ENCODE results near the gene KRTAP5-4. TPM values are rescaled to one million over a fixed set of nuclear protein-coding genes. Genes with fewer than 3 reads are reported as not detected.
"Not testable (repeated sequence)": the region's sequence is repeated elsewhere in the genome, so short reads cannot be mapped to it uniquely, and the experiment has no call there.

Gene KRTAP5-4
- polyA plus RNA-seq (ENCODE audit: insufficient read length) = not detected

- no peak for DNase-seq (ENCODE audit: low read depth)
These were observed at the start of gene KRTAP5-4 for GRCh38 chr11:1622086-1622485. TSS of gene KRTAP5-4 (minus strand) at chr11:1622138. CDS start at chr11:1622093, 45 bp downstream.

GRCh38 chr11:1671658-1672057 is 49.7 kb upstream of the KRTAP5-4 start:
- DNase-seq (ENCODE audit: low read depth) = no peak

- DNase-seq (ENCODE audit: low read depth) = no peak
These were observed 49.0 kb upstream of the KRTAP5-4 start for GRCh38 chr11:1670905-1671371.

- DNase-seq (ENCODE audit: low read depth) = not testable (repeated sequence)
These were observed 48.5 kb upstream of the KRTAP5-4 start for GRCh38 chr11:1670457-1670856.

GRCh38 chr11:1669546-1670218 is 47.7 kb upstream of the KRTAP5-4 start:
- peak; percentile 88 for DNase-seq (ENCODE audit: low read depth)

DNA sequence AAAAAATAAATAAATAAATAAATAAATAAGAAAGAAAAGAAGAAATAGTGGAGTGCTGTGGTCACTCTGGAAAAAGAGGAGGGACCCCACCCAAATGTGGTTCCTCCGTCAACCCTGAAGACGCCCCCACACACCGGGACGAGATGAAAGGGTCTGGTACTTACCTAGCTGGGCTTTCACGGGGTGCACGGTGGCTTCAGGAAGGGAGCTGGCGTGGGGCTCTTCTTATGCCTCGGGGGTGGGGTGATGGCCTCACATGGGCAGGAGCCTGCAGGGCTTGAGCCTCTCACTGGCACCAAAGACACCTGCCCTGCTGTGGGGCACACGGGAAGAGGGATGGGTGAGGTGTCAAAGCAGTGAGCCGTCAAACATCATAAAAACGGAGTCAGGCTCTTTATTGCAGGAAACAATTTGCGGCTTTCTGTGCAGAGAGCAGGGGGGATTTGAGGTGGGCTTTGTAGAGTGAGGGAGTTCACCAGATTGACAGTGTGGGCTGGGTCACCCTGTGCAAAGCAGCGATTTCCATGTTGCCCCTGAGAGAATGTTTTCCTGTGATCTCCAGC is 47.1 kb upstream of the KRTAP5-4 start:
- DNase-seq (ENCODE audit: low read depth) = no peak

- no peak for DNase-seq (ENCODE audit: low read depth)
These were observed 46.0 kb upstream of the KRTAP5-4 start for GRCh38 chr11:1667906-1668305.

DNA sequence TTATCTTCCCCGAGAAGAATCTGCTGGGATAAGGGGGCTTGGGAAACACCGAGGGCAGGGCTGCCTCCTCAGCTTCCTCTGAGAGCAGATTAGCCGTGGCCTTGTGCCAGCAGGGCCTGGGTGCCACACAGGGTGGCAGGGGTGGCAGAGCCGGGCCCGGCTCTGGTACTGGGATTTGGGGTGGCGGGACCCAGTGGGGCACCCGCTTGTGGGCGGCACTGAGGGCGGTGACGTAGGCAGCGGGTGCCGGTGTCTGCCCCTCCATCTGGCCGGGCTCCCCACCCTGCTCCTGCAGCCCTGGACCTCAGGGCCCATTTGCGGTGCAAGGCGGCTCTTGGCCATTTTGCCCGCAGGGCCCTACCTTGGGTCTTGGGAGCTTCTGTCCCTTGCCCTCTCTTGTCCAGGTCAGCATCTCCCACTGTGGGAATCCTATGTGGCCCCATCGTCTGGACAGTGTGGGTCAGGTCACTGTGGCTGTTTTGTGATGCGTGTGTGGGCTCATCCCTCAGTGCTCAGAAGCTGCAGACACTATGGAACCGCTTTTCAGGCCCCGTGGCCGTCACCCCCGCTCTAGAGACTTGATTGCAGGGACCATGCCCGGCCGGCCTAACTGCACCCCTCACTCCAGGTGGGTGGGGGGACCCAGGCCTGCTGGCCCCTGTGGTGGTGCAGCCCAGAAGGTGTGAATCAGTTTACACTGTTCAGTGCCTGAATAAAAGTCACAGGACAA is 45.3 kb upstream of the KRTAP5-4 start:
- DNase-seq (ENCODE audit: low read depth) = no peak

DNA sequence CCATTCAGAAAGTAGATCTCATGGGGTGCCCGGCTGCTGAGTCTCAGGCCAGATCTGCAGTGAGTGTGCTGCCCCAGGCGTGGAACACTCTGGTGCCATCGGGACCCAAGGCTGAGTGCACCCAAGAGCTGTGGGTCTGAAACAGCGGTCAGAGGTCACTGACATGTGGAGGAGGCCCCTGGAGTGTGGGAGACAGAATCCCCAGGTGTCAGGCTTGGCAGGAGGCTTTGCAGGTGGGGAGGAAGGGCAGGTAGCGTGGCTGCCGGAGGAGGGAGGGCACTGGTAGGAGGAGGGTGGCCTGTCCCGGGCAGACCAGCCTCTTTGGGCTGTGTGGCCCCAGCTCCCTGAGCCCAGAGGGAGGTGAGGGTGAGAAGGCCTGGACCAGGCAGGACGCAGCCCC is 43.4 kb upstream of the KRTAP5-4 start:
- no peak for DNase-seq (ENCODE audit: low read depth)

DNA sequence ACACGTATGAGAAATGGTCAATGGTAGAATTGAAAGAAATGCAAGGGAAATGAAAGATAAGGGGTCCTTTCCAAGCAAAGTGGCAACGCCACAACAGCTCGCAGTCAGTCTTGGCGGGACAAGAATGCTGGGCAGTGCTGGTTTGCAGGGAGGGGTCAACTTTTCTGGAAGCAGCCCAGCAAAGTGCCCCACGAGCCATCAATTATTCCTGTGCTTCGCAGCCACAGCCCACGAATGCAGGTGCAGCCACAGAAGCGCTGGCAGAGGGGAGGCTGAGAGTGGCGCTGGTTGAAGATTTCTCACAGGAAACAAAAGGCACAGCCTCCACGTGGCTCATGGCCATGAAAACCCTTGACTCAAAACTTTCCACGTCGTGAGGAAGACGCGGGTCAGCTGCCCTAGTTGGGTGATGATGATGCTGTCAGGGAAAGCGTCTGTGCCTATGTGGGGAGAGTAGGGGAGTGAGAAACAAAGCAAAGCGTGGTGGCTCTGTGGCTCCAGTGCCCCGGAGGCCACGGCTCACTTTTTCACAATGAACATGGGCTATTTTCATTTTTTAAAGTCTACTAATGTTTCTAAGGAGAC is 40.9 kb upstream of the KRTAP5-4 start:
- not testable (repeated sequence) for DNase-seq (ENCODE audit: low read depth)

GRCh38 chr11:1661454-1662269 is 39.7 kb upstream of the KRTAP5-4 start:
- not testable (repeated sequence) for DNase-seq (ENCODE audit: low read depth)

DNA sequence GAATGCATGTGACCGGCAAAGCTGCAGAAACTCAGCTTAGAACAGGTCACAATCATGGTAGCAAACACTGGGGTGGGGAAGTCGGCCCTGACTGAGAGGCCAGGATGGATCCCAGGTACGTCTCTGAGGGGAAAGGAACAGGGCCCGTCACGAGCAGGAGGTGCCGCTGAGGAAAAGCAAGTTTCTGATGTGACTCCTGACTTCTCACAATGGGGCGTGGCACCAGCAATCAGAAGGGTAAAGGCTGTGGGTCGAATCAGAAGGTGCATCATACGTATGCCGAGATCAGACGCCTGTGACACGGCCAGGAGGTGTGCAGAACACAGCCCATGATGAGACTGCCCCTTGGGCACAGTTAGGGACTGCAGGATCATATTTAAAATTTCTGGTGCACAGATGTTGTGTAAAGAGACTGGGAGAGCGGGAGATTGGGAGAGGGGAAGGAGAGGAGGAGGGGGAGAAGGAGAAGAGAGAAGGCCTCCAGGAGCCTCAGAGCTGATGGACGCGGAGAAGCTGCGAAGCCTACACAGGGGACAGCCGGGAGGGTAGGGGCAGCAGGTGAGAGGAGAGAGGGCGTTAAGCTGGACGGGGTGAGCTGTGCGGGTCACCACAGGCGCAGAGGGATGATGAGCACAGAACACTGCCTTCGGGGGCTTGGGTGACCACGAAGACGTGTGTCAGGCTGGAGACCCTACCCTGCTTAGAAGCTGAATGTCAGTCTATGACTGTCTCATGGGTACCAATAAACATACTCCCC is 38.4 kb upstream of the KRTAP5-4 start:
- no peak for DNase-seq (ENCODE audit: low read depth)

- no peak for DNase-seq (ENCODE audit: low read depth)
These were observed 37.6 kb upstream of the KRTAP5-4 start for GRCh38 chr11:1659506-1659905.

DNA sequence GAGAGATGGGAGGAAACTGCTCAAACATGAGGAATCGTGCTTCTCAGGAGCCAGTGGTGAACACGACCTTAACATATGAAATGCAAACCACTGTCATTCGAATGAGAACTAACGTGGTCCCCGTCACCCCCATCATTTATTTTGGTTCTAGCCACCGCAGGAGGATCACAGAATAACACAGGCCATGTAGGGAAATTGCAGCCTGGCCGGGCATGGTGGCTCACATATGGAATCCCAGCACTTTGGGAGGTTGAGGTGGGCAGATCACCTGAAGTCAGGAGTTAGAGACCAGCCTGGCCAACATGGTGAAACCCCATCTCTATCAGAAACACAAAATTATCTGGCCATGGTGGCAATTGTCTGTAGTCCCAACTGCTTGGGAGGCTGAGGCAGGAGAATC is 34.7 kb upstream of the KRTAP5-4 start:
- no peak for DNase-seq (ENCODE audit: low read depth)

DNA sequence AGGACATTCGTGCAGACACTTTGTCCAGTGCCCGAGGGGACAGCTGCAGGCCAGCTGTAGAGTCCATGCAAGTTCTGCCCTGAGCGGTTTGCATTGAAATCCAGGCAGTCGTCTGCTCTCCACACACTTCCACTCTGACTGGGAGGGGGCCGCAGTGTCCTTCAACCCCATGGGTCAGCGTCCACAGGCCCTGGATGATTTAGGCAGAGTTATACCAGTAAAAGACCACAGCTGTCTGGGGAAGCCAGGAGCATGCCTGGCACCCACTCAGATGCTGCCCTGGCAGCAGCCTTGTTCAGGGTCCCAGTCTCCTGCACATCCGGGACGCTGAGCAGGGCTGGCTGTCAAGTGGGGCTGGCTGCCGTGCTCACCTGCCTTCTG is 34.1 kb upstream of the KRTAP5-4 start:
- no peak for DNase-seq (ENCODE audit: low read depth)

DNA sequence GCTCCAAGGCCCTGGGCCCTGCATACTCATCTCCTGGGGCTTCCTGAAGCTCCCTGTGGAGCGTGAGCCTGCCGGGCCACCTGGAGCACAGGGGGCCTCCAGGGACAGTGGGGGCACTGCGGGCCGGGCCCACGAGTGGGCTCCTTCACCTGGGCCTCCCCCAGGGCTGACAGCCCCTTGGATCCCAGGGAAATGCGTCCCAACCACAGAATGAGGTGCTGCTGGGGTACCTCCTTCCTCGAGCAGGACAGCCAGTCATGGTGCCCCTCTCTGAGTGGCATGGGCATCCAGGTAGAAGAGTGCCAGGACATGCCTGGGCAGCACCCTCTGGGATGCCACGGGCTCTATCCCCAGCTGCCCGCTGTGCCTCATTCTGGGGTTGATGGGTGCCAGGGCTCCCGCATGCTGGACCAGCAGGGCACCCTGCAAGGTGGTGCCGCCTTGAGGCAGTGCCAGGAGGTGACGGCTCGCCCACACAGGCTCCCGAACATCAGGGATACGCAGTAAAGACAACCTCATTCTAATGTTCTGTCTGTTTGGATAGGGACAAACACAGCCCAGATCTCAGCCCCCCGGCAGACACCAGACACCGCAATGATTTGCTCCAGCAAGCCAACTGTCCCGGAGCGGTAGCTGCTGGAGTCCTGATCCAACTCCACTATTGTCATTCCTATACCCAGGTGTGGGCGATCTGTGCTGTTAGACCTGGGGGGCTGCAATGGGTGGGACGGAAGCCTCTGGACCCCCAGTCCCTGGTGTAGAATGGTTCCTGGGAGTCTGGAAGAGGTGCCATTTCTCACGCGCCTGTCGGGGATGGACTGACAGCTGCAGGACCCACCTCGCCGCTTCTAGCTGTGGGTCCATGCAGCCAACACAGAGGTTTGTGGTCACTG is 33.5 kb upstream of the KRTAP5-4 start:
- no peak for DNase-seq (ENCODE audit: low read depth)

DNA sequence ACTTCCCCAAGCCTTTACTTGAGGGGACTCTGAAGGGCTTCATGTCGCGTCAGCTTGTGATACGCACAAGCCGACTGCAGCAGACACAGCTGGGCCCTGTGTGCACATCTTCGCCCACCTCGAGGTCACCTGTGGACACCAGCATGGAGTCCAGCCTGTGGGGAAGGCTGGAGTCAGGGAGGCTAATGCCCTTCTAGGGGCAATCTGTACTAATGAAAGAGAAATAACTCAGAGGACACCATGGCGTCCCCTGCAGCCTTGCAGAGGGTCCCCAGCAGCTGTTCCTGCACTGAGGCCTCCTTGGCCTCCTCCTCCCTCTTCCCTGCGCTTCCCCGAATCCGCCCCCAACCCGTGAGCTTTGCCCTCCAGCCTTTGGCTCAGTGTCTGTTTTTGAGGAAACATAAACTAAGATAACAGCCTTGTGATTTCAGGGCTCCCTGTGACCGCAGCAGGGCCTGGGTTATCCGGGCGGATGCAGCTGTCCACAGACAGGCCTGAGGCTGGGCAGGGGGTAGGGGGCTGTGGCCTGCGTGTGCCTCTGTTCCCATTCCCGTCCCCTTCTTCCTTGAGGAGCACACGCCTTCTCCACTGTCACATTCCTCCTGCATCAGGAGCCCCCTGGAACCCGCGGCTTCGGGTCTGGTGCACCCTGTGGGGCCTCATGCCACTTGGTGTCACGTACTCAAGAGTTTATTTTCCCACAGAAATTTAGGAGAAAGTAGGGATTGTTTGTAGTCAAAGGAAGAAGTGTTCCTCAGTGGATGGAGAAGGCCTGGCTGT is 32.6 kb upstream of the KRTAP5-4 start:
- no peak for DNase-seq (ENCODE audit: low read depth)

DNA sequence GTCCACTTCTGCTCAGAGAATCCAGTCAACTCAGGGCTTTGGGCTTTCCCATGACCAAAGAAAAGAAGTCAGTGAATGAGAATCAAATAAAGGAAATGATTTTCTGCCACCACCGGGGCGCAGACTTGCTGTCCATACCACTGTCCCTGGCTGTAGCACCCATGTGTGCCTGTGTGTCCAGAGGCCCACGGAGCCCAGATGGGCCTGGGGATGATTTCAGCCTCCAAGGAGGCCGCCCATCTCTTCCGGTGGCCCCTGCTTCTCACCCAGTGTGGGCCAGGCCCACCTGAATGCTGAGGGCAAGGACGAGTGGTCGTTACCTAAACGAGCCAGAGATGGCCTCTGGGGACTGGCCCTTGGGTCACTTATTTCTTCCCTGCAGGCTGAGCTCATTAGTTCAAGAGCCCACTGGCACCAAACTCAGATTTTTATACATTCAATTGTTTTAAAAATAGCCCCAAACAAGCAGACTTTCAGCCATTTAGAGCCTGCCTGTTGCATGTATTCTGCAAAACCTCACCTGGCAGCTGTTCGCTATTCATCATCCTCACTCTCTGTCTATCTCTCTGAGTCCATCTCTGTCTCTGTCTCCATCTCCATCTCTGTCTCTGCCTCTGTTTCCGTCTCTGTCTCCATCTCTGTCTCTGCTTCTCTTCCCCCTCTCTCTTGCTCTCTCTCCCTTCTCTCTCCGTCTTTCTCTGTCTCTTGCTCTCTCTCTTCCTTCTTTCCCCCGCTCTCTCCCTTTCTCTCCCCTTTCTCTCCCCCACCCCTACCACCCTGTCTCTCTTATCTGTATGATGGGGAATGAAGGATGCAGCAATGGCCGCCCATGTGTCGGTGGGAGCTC is 31.8 kb upstream of the KRTAP5-4 start:
- DNase-seq (ENCODE audit: low read depth) = no peak
